Mononuclear cell (primary cell): ENCODE data around the gene INF2. TPM values are rescaled to one million over a fixed set of nuclear protein-coding genes. Genes with fewer than 3 reads are reported as not detected.
A peak's percentile ranks its signal among the peaks of the same experiment; 100 is the strongest.
"Not testable (repeated sequence)": the region's sequence is repeated elsewhere in the genome, so short reads cannot be mapped to it uniquely, and the experiment has no call there.

ENCODE experiments used
- H3K27me3 ChIP-seq: 2 replicates; pipeline ENCODE4 v1.6.0; 2011; ENCODE audit warnings: low read length, control low read depth; ENCODE audit not compliant: insufficient read depth
- H3K4me1 ChIP-seq: 2 replicates; pipeline ENCODE4 v1.5.1; 2011; ENCODE audit warnings: mild to moderate bottlenecking, low read length, control low read depth; ENCODE audit not compliant: insufficient read depth
- H3K4me3 ChIP-seq: 2 replicates; pipeline ENCODE4 v1.5.1; 2011; ENCODE audit warnings: mild to moderate bottlenecking, low read length, moderate library complexity
- H3K9me3 ChIP-seq: 2 replicates; pipeline ENCODE4 v1.5.1; 2011; ENCODE audit warnings: low read depth, mild to moderate bottlenecking, control low read depth, low read length
- total RNA-seq: library from RNA; depleted of rRNA; stranded (reverse); fragments of >200 nt; gene quantifications from one replicate; pipeline ENCODE4 v1.2.3, GENCODE V29; 2012

The INF2 gene
- total RNA-seq, 1 donor, result 21.6 TPM

- H3K4me1 ChIP-seq, result peaks cover 31% of the 10 kb centered on the region
- H3K9me3 ChIP-seq, result no peaks in the 10 kb centered on the region
- no peak overlapping the region for H3K4me3 ChIP-seq
- peaks cover 10% of the 10 kb centered on the region for H3K27me3 ChIP-seq
Observed at GRCh38 chr14:104664588-104664987, 24.8 kb upstream of the INF2 start.

GRCh38 chr14:104665114-104665656, 24.2 kb upstream of the INF2 start:
- H3K27me3 ChIP-seq, result peaks cover 9% of the 10 kb centered on the region
- no peaks in the 10 kb centered on the region for H3K9me3 ChIP-seq
- H3K4me1 ChIP-seq, result peaks cover 25% of the 10 kb centered on the region
- no peak overlapping the region for H3K4me3 ChIP-seq

- peaks cover 4% of the 10 kb centered on the region for H3K27me3 ChIP-seq
- peaks cover 19% of the 10 kb centered on the region for H3K4me1 ChIP-seq
- H3K9me3 ChIP-seq, result no peaks in the 10 kb centered on the region
- no peak overlapping the region for H3K4me3 ChIP-seq
Observed at GRCh38 chr14:104665657-104666522, 23.5 kb upstream of the INF2 start.

- peaks cover 14% of the 10 kb centered on the region for H3K4me1 ChIP-seq
- not testable (repeated sequence) for H3K4me3 ChIP-seq, H3K27me3 ChIP-seq, H3K9me3 ChIP-seq
Observed at GRCh38 chr14:104666523-104666895, 22.9 kb upstream of the INF2 start.

- peaks cover 14% of the 10 kb centered on the region for H3K4me1 ChIP-seq
- no peaks in the 10 kb centered on the region for H3K27me3 ChIP-seq
- no peaks in the 10 kb centered on the region for H3K9me3 ChIP-seq
- H3K4me3 ChIP-seq, result no peak overlapping the region
Observed at GRCh38 chr14:104666981-104667380, 22.4 kb upstream of the INF2 start.

- H3K4me1 ChIP-seq, result peaks cover 14% of the 10 kb centered on the region
- H3K9me3 ChIP-seq, result no peaks in the 10 kb centered on the region
- no peaks in the 10 kb centered on the region for H3K27me3 ChIP-seq
- H3K4me3 ChIP-seq, result no peak overlapping the region
Observed at GRCh38 chr14:104669697-104670096, 19.7 kb upstream of the INF2 start.

GRCh38 chr14:104671330-104671977, 18.0 kb upstream of the INF2 start:
- not testable (repeated sequence) for H3K4me1 ChIP-seq, H3K27me3 ChIP-seq, H3K4me3 ChIP-seq, H3K9me3 ChIP-seq

GRCh38 chr14:104672119-104672518, 17.3 kb upstream of the INF2 start:
- H3K4me3 ChIP-seq, H3K9me3 ChIP-seq, H3K4me1 ChIP-seq, H3K27me3 ChIP-seq: not testable (repeated sequence)

GRCh38 chr14:104673481-104673880, 15.9 kb upstream of the INF2 start:
- Histone ChIP-seq H3K9me3 (no peaks in the 10 kb centered on the region), H3K27me3 (no peaks in the 10 kb centered on the region), H3K4me1 (peaks cover 16% of the 10 kb centered on the region), H3K4me3 (no peak overlapping the region)

GRCh38 chr14:104675447-104675846, 14.0 kb upstream of the INF2 start:
- H3K4me3 ChIP-seq, result no peak overlapping the region

GRCh38 chr14:104676130-104676693, 13.2 kb upstream of the INF2 start:
- H3K4me1 ChIP-seq, result peaks cover 37% of the 10 kb centered on the region
- no peaks in the 10 kb centered on the region for H3K9me3 ChIP-seq
- no peak overlapping the region for H3K4me3 ChIP-seq
- H3K27me3 ChIP-seq, result no peaks in the 10 kb centered on the region

More at GRCh38 chr14:104675447-104675846, 14.0 kb upstream of the INF2 start:
- Histone ChIP-seq H3K27me3 (no peaks in the 10 kb centered on the region), H3K9me3 (no peaks in the 10 kb centered on the region), H3K4me1 (peaks cover 29% of the 10 kb centered on the region)

- Histone ChIP-seq H3K9me3 (no peaks in the 10 kb centered on the region), H3K4me3 (no peak overlapping the region), H3K4me1 (peaks cover 41% of the 10 kb centered on the region), H3K27me3 (no peaks in the 10 kb centered on the region)
Observed at GRCh38 chr14:104676694-104677511, 12.5 kb upstream of the INF2 start.

GRCh38 chr14:104677512-104678332, 11.7 kb upstream of the INF2 start:
- peaks cover 41% of the 10 kb centered on the region for H3K4me1 ChIP-seq
- no peaks in the 10 kb centered on the region for H3K27me3 ChIP-seq
- peak overlapping the region; percentile 39 for H3K4me3 ChIP-seq

GRCh38 chr14:104678346-104678745, 11.1 kb upstream of the INF2 start:
- Histone ChIP-seq H3K4me3 (peak overlapping the region; percentile 39), H3K9me3 (no peaks in the 10 kb centered on the region), H3K4me1 (peaks cover 41% of the 10 kb centered on the region), H3K27me3 (no peaks in the 10 kb centered on the region)

More at GRCh38 chr14:104677512-104678332, 11.7 kb upstream of the INF2 start:
- no peaks in the 10 kb centered on the region for H3K9me3 ChIP-seq
